Endodermal cell (in vitro differentiated cells): ENCODE results near the gene HMX1. TPM values are rescaled to one million over a fixed set of nuclear protein-coding genes. Genes with fewer than 3 reads are reported as not detected.

Experiments used
- DNase-seq: peaks from one replicate; pipeline ENCODE4 v3.0.0-alpha.2; 2017
- H3K27ac ChIP-seq: 2 replicates; pipeline ENCODE4 v1.5.1; 2013; ENCODE audit warnings: mild to moderate bottlenecking, low read depth, low read length, moderate library complexity
- H3K27me3 ChIP-seq: 2 replicates; pipeline ENCODE4 v1.6.1; 2013; ENCODE audit warnings: mild to moderate bottlenecking, low read length, moderate library complexity; ENCODE audit not compliant: insufficient read depth, control insufficient read depth, poor library complexity, severe bottlenecking
- H3K36me3 ChIP-seq: 2 replicates; pipeline ENCODE4 v1.7.0; 2013; ENCODE audit warnings: mild to moderate bottlenecking, low read length, moderate library complexity; ENCODE audit not compliant: control insufficient read depth, insufficient read depth
- H3K4me1 ChIP-seq: one replicate; pipeline ENCODE4 v1.7.0; 2013; ENCODE audit warnings: low read length; ENCODE audit not compliant: control insufficient read depth, insufficient read depth
- H3K4me3 ChIP-seq: 2 replicates; pipeline ENCODE4 v1.5.1; 2013; ENCODE audit warnings: mild to moderate bottlenecking, low read length, moderate library complexity
- H3K9ac ChIP-seq: 2 replicates; pipeline ENCODE4 v1.6.1; 2013; ENCODE audit warnings: mild to moderate bottlenecking, low read length, moderate library complexity; ENCODE audit not compliant: poor library complexity, severe bottlenecking; ENCODE audit errors: extremely low read depth
- H3K9me3 ChIP-seq: 2 replicates; pipeline ENCODE4 v1.6.1; 2013; ENCODE audit warnings: mild to moderate bottlenecking, low read length, moderate library complexity; ENCODE audit not compliant: control insufficient read depth
- H3K27ac Mint-ChIP-seq: 2 replicates; pipeline ENCODE4 v1.8.0; 2020; ENCODE audit warnings: mixed read lengths
- H3K27me3 Mint-ChIP-seq: 2 replicates; pipeline ENCODE4 v1.8.0; 2021; ENCODE audit warnings: mild to moderate bottlenecking, mixed read lengths; ENCODE audit not compliant: insufficient read depth
- H3K36me3 Mint-ChIP-seq: 2 replicates; pipeline ENCODE4 v1.8.0; 2020; ENCODE audit warnings: low read depth, mixed read lengths
- H3K4me1 Mint-ChIP-seq: 2 replicates; pipeline ENCODE4 v1.8.0; 2020; ENCODE audit warnings: mixed read lengths
- H3K4me3 Mint-ChIP-seq: 2 replicates; pipeline ENCODE4 v1.8.0; 2020; ENCODE audit warnings: mild to moderate bottlenecking, moderate library complexity, mixed read lengths
- H3K9me3 Mint-ChIP-seq: 2 replicates; pipeline ENCODE4 v1.8.0; 2020; ENCODE audit warnings: mild to moderate bottlenecking, mixed read lengths
- WGBS, 2 experiments: methylation state at CpG; one replicate each; pipeline versions ENCODE4 v1.1.5 to v1.1.7; 2013; ENCODE audit warnings: missing lambda C conversion rate in 2 of 2, mixed read lengths in 1 of 2; ENCODE audit not compliant: insufficient coverage in 1 of 2, insufficient read length in 1 of 2; 5-methylcytosine and 5-hydroxymethylcytosine counted together
- long read RNA-seq, 4 experiments: library from polyadenylated mRNA in 2 of 4; library from RNA in 1 of 4; library from capped mRNA in 1 of 4; stranded (forward) in 3 of 4; unstranded in 1 of 4; transcript quantifications; one replicate each; pipeline ENCODE4 v2.0.0, GENCODE V29; 2020 to 2021; ENCODE audit warnings: inconsistent platforms in 1 of 4
- polyA plus RNA-seq, 2 experiments: library from polyadenylated mRNA; stranded (reverse); fragments of 50-300 nt; gene quantifications; one replicate each; pipeline ENCODE4 v1.2.3, GENCODE V29; 2013
- total RNA-seq, 2 donors: library from RNA; stranded (reverse); fragmentation: NEBNext Ultra II Directional in 1 of 2; extraction: Animal tissue kit (Norgen Biotek cat#: 25700) in 1 of 2; gene quantifications; 2 replicates in 1 of 2; 3 replicates in 1 of 2; pipeline ENCODE4 v1.2.1, GENCODE V29; 2021
- TF ChIP-seq, protein P1 (sequence below): fragments of 200-600 bp; sonication (generic); conservative IDR thresholded peaks from 2 replicates; pipeline ENCODE4 v1.5.0; 2021; ENCODE audit warnings: antibody characterized with exemption, mild to moderate bottlenecking

Gene HMX1
- total RNA-seq, result 1 to 10 TPM in 1 of 2 donors, not detected in 1; 1.2 TPM
- 1.4 TPM for polyA plus RNA-seq (2013, experiment 1 of 2)
- polyA plus RNA-seq (2013, experiment 2 of 2), result 0.95 TPM
- long read RNA-seq, experiment 1, result 0 reads
- long read RNA-seq, experiment 2, result 0 reads
- long read RNA-seq, experiment 3, result 0 reads
- long read RNA-seq, experiment 4, result 0 reads

DNA sequence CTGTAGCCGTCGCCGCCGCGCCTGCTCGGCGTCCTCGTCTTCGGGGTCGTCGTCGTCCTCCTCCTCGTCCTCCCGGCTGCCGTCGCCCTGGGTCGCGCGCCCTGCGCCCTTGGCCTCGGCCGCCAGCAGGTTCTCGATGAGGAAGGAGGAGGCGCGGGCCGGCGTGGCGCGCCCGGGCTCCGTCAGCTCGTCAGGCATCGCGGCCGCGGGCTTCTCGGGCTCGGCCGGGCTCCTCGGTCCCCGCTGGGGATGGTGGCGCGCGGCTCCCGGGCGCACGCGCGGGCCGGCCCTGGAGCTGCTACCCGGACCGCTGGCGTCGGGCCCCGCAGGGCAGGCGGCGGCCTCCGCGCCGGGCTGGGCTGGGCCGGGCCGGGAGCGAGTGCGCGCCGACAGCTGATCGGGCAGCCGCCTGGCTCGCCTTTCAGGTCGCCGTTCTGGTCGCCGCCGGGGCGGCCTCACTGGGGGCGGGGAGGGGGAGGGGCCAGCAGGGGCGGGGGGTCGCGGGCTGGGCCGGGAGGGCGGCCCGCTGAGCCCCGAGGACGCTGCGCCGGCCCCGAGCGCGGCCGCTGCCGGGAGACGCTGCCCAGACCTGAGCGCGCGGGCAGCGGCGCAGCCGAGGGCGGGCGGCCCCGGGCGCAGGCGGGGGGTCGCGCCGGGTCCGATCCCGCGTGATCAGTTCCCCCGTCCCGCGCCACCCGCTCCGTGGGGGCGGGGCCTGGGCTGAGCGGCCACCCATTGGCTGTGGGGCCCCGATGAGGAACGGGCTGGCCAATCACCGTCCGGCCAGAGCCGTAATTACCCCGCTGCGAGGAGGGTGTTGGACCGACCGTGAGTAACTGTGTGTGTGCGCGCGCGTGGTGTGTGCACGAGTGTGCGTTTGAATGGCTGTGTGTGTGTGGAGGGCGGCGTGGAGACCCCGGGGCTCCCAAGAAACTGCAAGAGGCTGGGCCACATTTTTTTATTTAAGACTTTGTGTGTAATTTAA is at the start of gene HMX1:
TSS of gene HMX1 (minus strand) at position 423 of the 985 bp plus-strand sequence. CDS start at position 198, 225 bp downstream.
- H3K27me3 Mint-ChIP-seq, result peaks cover 91% of the 10 kb centered on the region
- Histone ChIP-seq H3K4me3 (no peak within 1 kb of the TSS), H3K27ac (no peak within 1 kb of the TSS), H3K27me3 (peaks cover 97% of the 10 kb centered on the region), H3K4me1 (no peaks in the 10 kb centered on the region), H3K9me3 (no peaks in the 10 kb centered on the region), H3K36me3 (no peaks in the 10 kb centered on the region), H3K9ac (no peak within 1 kb of the TSS)
- TF ChIP-seq, protein P1, sequence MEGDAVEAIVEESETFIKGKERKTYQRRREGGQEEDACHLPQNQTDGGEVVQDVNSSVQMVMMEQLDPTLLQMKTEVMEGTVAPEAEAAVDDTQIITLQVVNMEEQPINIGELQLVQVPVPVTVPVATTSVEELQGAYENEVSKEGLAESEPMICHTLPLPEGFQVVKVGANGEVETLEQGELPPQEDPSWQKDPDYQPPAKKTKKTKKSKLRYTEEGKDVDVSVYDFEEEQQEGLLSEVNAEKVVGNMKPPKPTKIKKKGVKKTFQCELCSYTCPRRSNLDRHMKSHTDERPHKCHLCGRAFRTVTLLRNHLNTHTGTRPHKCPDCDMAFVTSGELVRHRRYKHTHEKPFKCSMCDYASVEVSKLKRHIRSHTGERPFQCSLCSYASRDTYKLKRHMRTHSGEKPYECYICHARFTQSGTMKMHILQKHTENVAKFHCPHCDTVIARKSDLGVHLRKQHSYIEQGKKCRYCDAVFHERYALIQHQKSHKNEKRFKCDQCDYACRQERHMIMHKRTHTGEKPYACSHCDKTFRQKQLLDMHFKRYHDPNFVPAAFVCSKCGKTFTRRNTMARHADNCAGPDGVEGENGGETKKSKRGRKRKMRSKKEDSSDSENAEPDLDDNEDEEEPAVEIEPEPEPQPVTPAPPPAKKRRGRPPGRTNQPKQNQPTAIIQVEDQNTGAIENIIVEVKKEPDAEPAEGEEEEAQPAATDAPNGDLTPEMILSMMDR, result no peak
- H3K4me3 Mint-ChIP-seq, result peak within 1 kb of the TSS; percentile 57
- H3K9me3 Mint-ChIP-seq, result peaks cover 2% of the 10 kb centered on the region
- 0 to 1% methylated on average over 24 to 133 of the region's 134 CpGs for WGBS, 2 experiments
- peaks cover 5% of the 10 kb centered on the region for H3K4me1 Mint-ChIP-seq
- no peaks in the 10 kb centered on the region for H3K36me3 Mint-ChIP-seq
- peak; percentile 91 for DNase-seq
- H3K27ac Mint-ChIP-seq, result no peak within 1 kb of the TSS

DNA sequence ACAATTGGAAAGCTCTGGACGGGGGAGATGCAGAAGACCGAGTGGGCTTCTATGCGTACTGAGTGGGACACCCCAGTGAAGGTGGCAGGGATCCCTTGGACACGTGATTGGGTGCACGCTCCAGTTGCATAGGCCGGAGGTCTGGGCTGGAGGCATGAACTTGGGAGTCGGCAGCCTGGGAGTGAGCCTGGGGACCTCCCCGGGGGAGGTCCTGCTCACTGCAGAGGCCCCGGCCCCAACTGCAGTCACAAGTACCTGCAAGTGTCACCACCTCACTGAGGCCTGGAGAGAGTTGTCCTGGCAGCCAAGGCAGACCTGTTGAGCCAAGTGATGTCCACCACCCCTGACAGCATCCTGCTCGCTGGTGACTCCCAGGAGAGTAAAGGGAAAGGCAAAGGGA is 49.3 kb upstream of the HMX1 start:
- Mint-ChIP-seq H3K36me3 (no peaks in the 10 kb centered on the region), H3K4me3 (no peak overlapping the region), H3K9me3 (peaks cover 15% of the 10 kb centered on the region), H3K27me3 (peaks cover 11% of the 10 kb centered on the region), H3K27ac (no peak overlapping the region), H3K4me1 (no peaks in the 10 kb centered on the region)
- Histone ChIP-seq H3K27ac (no peak overlapping the region), H3K4me1 (no peaks in the 10 kb centered on the region), H3K27me3 (peaks cover 8% of the 10 kb centered on the region), H3K4me3 (no peak overlapping the region), H3K36me3 (no peaks in the 10 kb centered on the region), H3K9ac (no peak overlapping the region), H3K9me3 (no peaks in the 10 kb centered on the region)
- no peak for DNase-seq
- 84 to 92% methylated on average over 10 of the region's 10 CpGs for WGBS, 2 experiments
- TF ChIP-seq, protein P1, result no peak

DNA sequence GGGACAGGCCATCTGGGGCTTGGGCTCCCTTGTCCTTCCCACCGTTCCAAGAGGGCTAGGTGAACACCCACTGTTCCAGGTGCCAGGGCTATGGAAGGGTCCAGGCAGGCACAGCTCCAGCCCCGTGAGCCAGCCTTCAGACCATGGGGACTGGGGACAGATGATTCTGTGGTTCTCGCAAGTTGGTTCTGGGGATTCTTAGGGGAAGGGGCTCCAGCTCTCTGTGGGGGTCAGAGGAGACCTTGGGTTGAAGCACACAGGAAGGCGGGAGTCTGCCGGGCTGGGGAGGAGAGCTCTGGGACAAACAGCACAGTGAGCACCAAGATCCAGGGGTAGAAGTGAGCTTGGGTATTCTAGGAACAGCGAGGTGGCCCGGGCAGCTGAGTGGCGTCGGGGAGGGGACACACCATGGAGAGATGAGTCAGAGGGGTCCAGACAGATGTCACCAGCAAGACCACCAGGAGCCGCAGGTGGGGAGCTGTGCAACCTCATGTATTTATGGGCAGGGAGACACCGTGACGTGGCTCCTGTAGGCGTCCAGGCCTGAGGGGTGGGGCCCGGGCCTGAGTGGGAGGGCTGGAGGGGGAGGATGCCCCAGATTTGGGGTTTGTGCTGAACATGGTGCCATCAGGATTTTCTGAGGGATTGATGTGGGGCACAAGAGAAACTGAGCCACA is 48.8 kb upstream of the HMX1 start:
- Histone ChIP-seq H3K36me3 (no peaks in the 10 kb centered on the region), H3K27me3 (peaks cover 8% of the 10 kb centered on the region), H3K27ac (no peak overlapping the region), H3K4me3 (no peak overlapping the region), H3K9me3 (no peaks in the 10 kb centered on the region), H3K4me1 (no peaks in the 10 kb centered on the region), H3K9ac (no peak overlapping the region)
- Mint-ChIP-seq H3K4me1 (no peaks in the 10 kb centered on the region), H3K36me3 (no peaks in the 10 kb centered on the region), H3K27ac (no peak overlapping the region), H3K9me3 (peaks cover 11% of the 10 kb centered on the region), H3K27me3 (peaks cover 11% of the 10 kb centered on the region), H3K4me3 (no peak overlapping the region)
- WGBS, 2 experiments, result 82 to 84% methylated on average over 6 to 14 of the region's 14 CpGs
- TF ChIP-seq, protein P1, result no peak
- no peak for DNase-seq
